ENCODE data around the gene TM9SF2.

TM9SF2 gene

GRCh38 chr13:99464441-99464949 is 36.8 kb upstream of the TM9SF2 start:
- POLR2A ChIA-PET (ENCODE audit: low non-redundant PET): no interaction called here
- H3K27ac ChIP-seq: no peak overlapping the region
- no peak for DNase-seq (ENCODE audit: low spot score)
- TF ChIP-seq CTCF (conservative IDR thresholded peaks at IDR 0.05; ENCODE audit: low read depth): no peak
- CTCF ChIA-PET: no interaction called here

GRCh38 chr13:99465454-99465853 is 35.8 kb upstream of the TM9SF2 start:
- DNase-seq (ENCODE audit: low spot score): no peak
- ChIA-PET CTCF (no interaction called here), POLR2A (ENCODE audit: low non-redundant PET) (no interaction called here)
- no peak overlapping the region for H3K27ac ChIP-seq
- TF ChIP-seq CTCF (conservative IDR thresholded peaks at IDR 0.05; ENCODE audit: low read depth): no peak

GRCh38 chr13:99467764-99468163 is 33.5 kb upstream of the TM9SF2 start:
- peak; percentile 16 for DNase-seq (ENCODE audit: low spot score)
- ChIA-PET CTCF (interaction anchor here (0.6 to 1.1 kb wide), 3 partner anchors 31 to 1066 kb away, joined by 3 to 6 read pairs (median 4); no protein-coding TSS in a partner anchor), POLR2A (ENCODE audit: low non-redundant PET) (no interaction called here)
- H3K27ac ChIP-seq: no peak overlapping the region
- no peak for TF ChIP-seq CTCF (conservative IDR thresholded peaks at IDR 0.05; ENCODE audit: low read depth)

GRCh38 chr13:99469041-99469440 is 32.2 kb upstream of the TM9SF2 start:
- POLR2A ChIA-PET (ENCODE audit: low non-redundant PET): no interaction called here
- CTCF ChIA-PET: no interaction called here
- TF ChIP-seq CTCF (conservative IDR thresholded peaks at IDR 0.05; ENCODE audit: low read depth): no peak
- H3K27ac ChIP-seq: no peak overlapping the region
- no peak for DNase-seq (ENCODE audit: low spot score)

GRCh38 chr13:99470027-99470426 is 31.2 kb upstream of the TM9SF2 start:
- CTCF ChIA-PET: interaction anchor here (0.5 to 0.6 kb wide), 3 partner anchors 269 to 293 kb away, joined by 3 read pairs; no protein-coding TSS in a partner anchor
- no peak for TF ChIP-seq CTCF (conservative IDR thresholded peaks at IDR 0.05; ENCODE audit: low read depth)
- H3K27ac ChIP-seq: no peak overlapping the region
- DNase-seq (ENCODE audit: low spot score): no peak
- POLR2A ChIA-PET (ENCODE audit: low non-redundant PET): no interaction called here

GRCh38 chr13:99471221-99472121 is 29.8 kb upstream of the TM9SF2 start:
- no peak for DNase-seq (ENCODE audit: low spot score)
- CTCF ChIA-PET: interaction anchor here (0.7 kb wide), 1 partner anchor 8 kb away, joined by 3 read pairs; no protein-coding TSS in a partner anchor
- no peak overlapping the region for H3K27ac ChIP-seq
- POLR2A ChIA-PET (ENCODE audit: low non-redundant PET): no interaction called here
- TF ChIP-seq CTCF (conservative IDR thresholded peaks at IDR 0.05; ENCODE audit: low read depth): no peak

Measured in RWPE1 (cell line).